Breast epithelium (tissue), 3 donors: ENCODE measurements around the gene SPTSSB.

ENCODE experiments used
- CTCF ChIP-seq, 3 donors: fragments of 450-650 bp; IDR thresholded peaks; one replicate each; pipeline ENCODE4 v1.5.1; 2016 to 2017; ENCODE audit warnings: antibody characterized with exemption in 3 of 3, mild to moderate bottlenecking in 3 of 3, moderate library complexity in 3 of 3
- POLR2A ChIP-seq: fragments of 450-650 bp; IDR thresholded peaks from one replicate; pipeline ENCODE4 v1.6.1; 2016; ENCODE audit warnings: antibody characterized with exemption, mild to moderate bottlenecking, moderate library complexity

- TF ChIP-seq CTCF (IDR thresholded peaks at IDR 0.05) (no peak), POLR2A (no peak)
Measured at GRCh38 chr3:161336661-161337060, 34.7 kb downstream of the SPTSSB start.
